Skeletal muscle satellite cell (primary cell): ENCODE measurements around the gene SLC15A4.

Experiments used
- H3K27me3 ChIP-seq: 2 replicates; pipeline ENCODE4 v1.7.0; 2013; ENCODE audit warnings: low read length; ENCODE audit not compliant: control insufficient read depth, insufficient read depth
- H3K36me3 ChIP-seq: 2 replicates; pipeline ENCODE4 v1.7.0; 2013; ENCODE audit warnings: mild to moderate bottlenecking, control low read depth, low read length; ENCODE audit not compliant: insufficient read depth
- H3K4me1 ChIP-seq: 2 replicates; pipeline ENCODE4 v1.7.0; 2013; ENCODE audit warnings: low read length; ENCODE audit not compliant: control insufficient read depth, insufficient read depth
- H3K4me2 ChIP-seq: 2 replicates; pipeline ENCODE4 v1.7.0; 2013; ENCODE audit warnings: mild to moderate bottlenecking, low read length
- H3K4me3 ChIP-seq: 2 replicates; pipeline ENCODE4 v1.7.0; 2013; ENCODE audit warnings: low read length
- H3K9ac ChIP-seq: 2 replicates; pipeline ENCODE4 v1.7.0; 2013; ENCODE audit warnings: mild to moderate bottlenecking, low read depth, low read length, moderate library complexity
- H3K9me3 ChIP-seq: replicated peaks from 2 replicates; pipeline ENCODE4 v1.7.0; 2013; ENCODE audit warnings: mild to moderate bottlenecking, control low read depth, low read length

The SLC15A4 gene

DNA sequence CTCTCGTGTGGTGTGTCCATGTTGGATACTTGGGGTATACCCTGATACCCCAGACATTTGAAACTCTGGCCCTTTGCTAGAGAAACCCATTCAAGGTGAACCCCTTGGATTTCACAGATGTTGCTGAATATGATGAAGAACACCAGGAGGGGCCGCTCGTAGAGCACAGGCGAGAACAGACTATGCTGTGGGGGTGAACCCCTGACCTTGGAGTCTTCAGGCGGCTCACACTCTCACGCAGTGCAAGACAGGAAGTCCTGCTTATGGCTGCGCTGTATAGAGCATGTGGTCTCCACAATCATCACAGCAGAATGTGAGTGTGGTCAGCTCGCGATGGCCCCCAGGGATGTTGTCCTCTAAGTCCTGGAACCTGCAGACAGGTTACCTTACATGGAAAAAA, 60.4 kb downstream of the SLC15A4 start:
- H3K4me2 ChIP-seq, result no peak overlapping the region
- no peaks in the 10 kb centered on the region for H3K9me3 ChIP-seq
- H3K4me1 ChIP-seq, result no peaks in the 10 kb centered on the region
- no peak overlapping the region for H3K9ac ChIP-seq
- H3K27me3 ChIP-seq, result no peaks in the 10 kb centered on the region
- H3K36me3 ChIP-seq, result no peaks in the 10 kb centered on the region
- H3K4me3 ChIP-seq, result no peak overlapping the region

DNA sequence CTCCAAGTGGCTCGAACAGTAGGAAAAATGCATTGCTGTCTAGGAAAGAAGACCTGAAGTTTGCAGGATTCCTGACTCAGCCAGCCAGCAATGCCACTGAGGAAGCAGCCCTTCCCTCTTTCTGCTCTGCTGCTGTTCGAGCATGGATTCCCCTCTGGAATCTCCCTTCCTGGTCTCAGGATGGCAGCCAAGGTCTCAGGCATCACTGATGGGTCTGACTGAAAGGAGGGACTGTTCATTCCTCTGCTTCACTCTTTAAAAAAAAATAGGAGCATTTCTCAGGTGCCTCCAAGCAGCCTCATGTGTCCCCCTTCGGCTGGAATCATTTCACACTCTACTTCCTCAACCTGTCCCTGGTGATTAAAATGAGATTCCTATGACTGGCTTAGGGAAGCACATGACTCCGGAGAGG, 62.4 kb downstream of the SLC15A4 start:
- Histone ChIP-seq H3K4me3 (no peak overlapping the region), H3K36me3 (no peaks in the 10 kb centered on the region), H3K27me3 (no peaks in the 10 kb centered on the region), H3K4me2 (no peak overlapping the region), H3K9ac (no peak overlapping the region), H3K9me3 (no peaks in the 10 kb centered on the region), H3K4me1 (no peaks in the 10 kb centered on the region)

DNA sequence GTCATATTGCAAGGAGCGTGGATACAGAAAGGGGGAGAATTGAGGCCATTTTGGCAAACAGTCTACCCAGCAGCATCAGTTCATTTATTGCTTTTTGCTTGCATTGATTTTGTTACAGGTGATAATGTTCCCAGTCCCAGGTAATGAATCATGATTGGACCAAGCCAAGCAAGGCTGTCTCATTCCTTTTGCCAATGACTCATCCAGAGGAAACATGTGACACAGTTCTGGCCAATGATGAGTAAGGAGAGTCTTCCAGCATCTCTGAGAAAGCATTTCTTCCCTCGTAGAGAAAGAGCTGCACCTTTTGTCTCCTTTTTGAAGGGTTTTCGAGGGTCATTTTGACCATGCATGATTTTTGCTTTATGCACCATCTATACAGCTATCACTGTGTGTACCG, 68.2 kb downstream of the SLC15A4 start:
- Histone ChIP-seq H3K36me3 (no peaks in the 10 kb centered on the region), H3K4me1 (no peaks in the 10 kb centered on the region), H3K27me3 (no peaks in the 10 kb centered on the region), H3K4me2 (no peak overlapping the region), H3K9me3 (no peaks in the 10 kb centered on the region), H3K9ac (no peak overlapping the region), H3K4me3 (no peak overlapping the region)

DNA sequence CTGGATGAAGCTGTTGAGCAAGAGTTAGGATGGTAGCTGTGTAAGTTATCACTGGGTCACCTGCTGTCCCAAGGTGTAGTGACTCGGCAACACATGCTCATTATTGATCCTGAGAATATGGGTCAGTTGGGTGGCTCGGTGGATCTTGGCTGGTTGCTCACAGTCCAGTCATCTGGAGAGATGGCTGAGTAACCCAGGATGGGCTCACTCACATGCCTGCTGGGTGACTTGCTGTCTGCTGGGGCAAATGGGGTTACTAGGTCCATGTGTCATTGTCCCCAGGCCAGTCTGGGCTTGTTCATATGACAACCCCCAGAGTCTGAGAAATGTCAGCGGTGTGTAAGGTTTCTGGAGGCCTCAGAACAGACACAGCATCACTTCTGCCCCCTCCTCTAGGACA, 69.5 kb downstream of the SLC15A4 start:
- no peak overlapping the region for H3K9ac ChIP-seq
- H3K9me3 ChIP-seq, result no peaks in the 10 kb centered on the region
- H3K4me2 ChIP-seq, result no peak overlapping the region
- no peaks in the 10 kb centered on the region for H3K4me1 ChIP-seq
- no peaks in the 10 kb centered on the region for H3K36me3 ChIP-seq
- no peak overlapping the region for H3K4me3 ChIP-seq
- no peaks in the 10 kb centered on the region for H3K27me3 ChIP-seq

DNA sequence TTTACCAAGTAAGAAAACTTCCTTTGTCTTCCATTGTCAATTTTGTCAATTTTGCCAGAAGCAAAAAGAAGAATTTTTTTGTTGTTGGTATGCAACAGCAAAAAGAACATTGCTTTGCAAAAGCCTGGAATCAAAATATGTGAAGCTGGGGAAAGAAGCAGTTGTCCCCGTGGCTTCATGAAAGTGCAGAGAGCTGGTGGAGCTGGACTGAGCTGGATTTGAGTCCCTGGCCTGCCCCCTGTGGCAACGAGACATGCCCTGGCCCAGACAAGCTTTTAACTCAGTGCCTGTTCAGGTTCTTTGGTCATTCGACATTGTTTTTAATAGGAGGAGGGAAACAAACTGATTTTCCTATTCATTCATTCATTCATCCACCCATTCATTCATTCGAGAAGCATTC, 70.3 kb downstream of the SLC15A4 start:
- H3K4me3 ChIP-seq, result no peak overlapping the region
- H3K4me1 ChIP-seq, result no peaks in the 10 kb centered on the region
- no peak overlapping the region for H3K9ac ChIP-seq
- H3K36me3 ChIP-seq, result no peaks in the 10 kb centered on the region
- H3K27me3 ChIP-seq, result no peaks in the 10 kb centered on the region
- no peak overlapping the region for H3K4me2 ChIP-seq
- H3K9me3 ChIP-seq, result no peaks in the 10 kb centered on the region

DNA sequence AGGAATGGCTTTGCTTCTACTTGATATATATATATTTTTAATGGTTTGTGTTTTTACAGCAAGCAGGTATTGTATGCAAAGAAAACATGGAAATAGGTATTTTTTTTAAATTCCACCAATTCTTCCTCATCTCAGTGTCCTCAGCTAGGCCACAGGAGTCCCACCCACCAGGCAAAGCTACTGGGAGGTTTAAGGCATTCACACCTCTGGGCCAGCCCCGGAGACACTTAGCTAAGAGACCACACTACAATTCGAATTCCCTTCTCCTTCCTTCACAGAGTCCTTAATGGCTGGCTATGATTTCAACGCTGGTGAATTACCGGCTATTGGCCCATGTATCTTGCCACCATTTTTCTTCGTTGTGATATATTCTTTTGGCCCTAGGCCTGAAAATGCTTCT, 71.4 kb downstream of the SLC15A4 start:
- H3K9me3 ChIP-seq, result no peaks in the 10 kb centered on the region
- no peak overlapping the region for H3K4me2 ChIP-seq
- no peaks in the 10 kb centered on the region for H3K27me3 ChIP-seq
- no peak overlapping the region for H3K4me3 ChIP-seq
- H3K4me1 ChIP-seq, result no peaks in the 10 kb centered on the region
- H3K9ac ChIP-seq, result no peak overlapping the region
- no peaks in the 10 kb centered on the region for H3K36me3 ChIP-seq

DNA sequence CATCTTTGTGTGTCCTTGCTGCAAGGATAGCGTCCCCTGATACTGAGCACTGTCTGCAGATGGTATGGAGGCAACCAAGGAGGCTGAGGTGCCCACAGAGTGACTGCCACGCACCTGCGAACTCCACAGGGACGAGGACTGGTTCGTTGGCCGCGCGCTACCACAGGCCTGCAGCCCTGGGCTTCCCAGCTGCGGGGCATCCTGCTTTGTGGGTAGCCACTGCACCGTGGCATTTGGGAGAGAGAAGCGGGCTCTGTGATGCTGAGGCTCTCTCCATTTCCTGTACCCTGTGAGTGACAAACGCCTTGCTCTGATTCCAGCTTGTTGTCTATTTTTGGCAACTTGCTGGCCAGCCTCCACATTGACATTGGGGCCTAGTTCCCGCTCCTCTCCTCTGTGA, 76.3 kb downstream of the SLC15A4 start:
- Histone ChIP-seq H3K9me3 (peaks cover 14% of the 10 kb centered on the region), H3K36me3 (no peaks in the 10 kb centered on the region), H3K4me1 (no peaks in the 10 kb centered on the region), H3K4me2 (no peak overlapping the region), H3K9ac (no peak overlapping the region), H3K4me3 (no peak overlapping the region), H3K27me3 (no peaks in the 10 kb centered on the region)

DNA sequence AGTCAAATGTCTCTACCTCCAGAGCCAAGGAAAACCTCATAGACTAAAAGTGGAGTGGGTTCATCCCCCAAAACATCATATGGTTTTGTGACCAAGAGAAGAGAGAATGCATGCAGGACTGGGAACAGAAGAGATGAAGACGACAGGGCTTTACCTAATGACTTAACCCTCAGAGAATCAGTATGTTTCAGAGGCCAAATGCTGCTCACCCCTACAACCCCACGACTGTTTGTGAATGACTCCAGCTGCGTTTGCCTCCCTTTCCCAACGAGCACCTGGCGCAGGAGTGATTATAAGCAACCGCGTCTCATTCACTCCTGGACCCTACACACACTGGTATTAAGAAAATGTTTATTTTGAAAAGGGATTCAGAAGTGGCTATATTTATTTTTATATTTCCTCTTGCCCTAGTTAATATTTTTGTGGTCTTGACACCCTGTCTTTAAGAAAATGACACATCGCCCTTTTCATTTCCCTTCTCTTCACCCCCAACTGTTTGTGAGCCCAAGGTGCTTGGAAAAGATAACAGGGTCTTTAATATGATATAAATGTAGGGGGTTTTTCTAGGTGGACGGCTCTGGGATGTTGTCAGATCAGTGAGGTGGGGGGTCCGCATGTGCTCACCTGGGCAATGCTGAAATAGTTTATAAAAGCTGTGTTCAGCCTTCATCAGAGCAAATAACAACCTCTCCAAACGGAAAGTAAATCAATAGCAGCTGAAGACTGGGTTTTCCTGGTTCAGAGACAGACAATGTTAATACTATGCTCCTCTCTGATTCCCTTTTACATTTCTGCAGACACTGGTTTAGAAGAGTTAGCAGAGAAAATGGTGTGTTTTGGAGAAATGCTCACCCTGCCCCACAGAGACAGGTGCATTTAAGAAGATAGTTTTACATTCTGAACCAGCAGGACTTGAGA, 77.7 kb downstream of the SLC15A4 start:
- Histone ChIP-seq H3K9ac (no peak overlapping the region), H3K4me2 (no peak overlapping the region), H3K4me1 (no peaks in the 10 kb centered on the region), H3K27me3 (no peaks in the 10 kb centered on the region), H3K9me3 (peaks cover 17% of the 10 kb centered on the region), H3K36me3 (no peaks in the 10 kb centered on the region), H3K4me3 (no peak overlapping the region)

DNA sequence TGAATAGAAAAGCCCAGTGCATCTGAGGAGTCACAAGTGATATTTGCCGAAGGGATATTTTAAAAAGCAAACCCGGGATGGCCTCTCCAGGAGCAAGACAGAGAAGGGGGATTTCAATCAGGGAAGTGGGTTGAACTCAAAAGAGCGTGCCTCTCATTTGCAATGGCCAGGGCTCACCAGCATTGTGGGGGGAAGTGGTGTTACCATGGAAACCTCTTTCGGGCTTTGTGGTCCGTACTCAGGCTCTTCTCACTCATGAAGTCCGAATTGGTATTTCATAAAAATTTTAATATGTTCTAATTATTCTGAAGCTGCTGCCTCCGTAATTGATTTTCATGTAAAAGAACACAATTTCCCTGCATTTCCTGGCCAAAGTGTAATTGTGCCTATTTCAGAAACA, 79.8 kb downstream of the SLC15A4 start:
- Histone ChIP-seq H3K4me2 (no peak overlapping the region), H3K36me3 (no peaks in the 10 kb centered on the region), H3K4me3 (no peak overlapping the region), H3K4me1 (no peaks in the 10 kb centered on the region), H3K27me3 (no peaks in the 10 kb centered on the region), H3K9ac (no peak overlapping the region), H3K9me3 (peaks cover 17% of the 10 kb centered on the region)
